ENCODE measurements around the gene TAT.
A peak's percentile ranks its signal among the peaks of the same experiment; 100 is the strongest.

The TAT gene

GRCh38 chr16:71536752-71537499 lies 40.0 kb downstream of the TAT start:
- DNase-seq: no peak

- no peak for DNase-seq
Measured at GRCh38 chr16:71532366-71532765, 44.5 kb downstream of the TAT start.

- no peak for DNase-seq
Measured at GRCh38 chr16:71528863-71529262, 48.0 kb downstream of the TAT start.

- no peak for DNase-seq
Measured at GRCh38 chr16:71528257-71528656, 48.6 kb downstream of the TAT start.

- DNase-seq: peak; percentile 30
Measured at GRCh38 chr16:71526111-71526631, 50.7 kb downstream of the TAT start, which contains the start of gene CHST4. Gene CHST4, plus strand, starts transcription at chr16:71526426. Its CDS starts 10,252 bp downstream, at chr16:71536678.

- no peak for DNase-seq
Measured at GRCh38 chr16:71524566-71525553, 52.0 kb downstream of the TAT start.

GRCh38 chr16:71520550-71520949 lies 56.3 kb downstream of the TAT start:
- DNase-seq: no peak
